Omental fat pad (tissue), 4 donors: Measurements from ENCODE around the gene PLXNC1. TPM values are rescaled to one million over a fixed set of nuclear protein-coding genes. Genes with fewer than 3 reads are reported as not detected.

Experiments
- ATAC-seq: fragments of 150-250 bp; one replicate; pipeline ENCODE4 v1.9.1; 2016; ENCODE audit warnings: mild to moderate bottlenecking, moderate library complexity; ENCODE audit not compliant: low FRiP score
- DNase-seq: peaks from one replicate; pipeline ENCODE4 v3.0.0-alpha.2; 2019; ENCODE audit warnings: low spot score
- CTCF ChIP-seq, 3 donors: fragments of 450-650 bp; IDR thresholded peaks; one replicate each; pipeline ENCODE4 v1.5.1; 2016 to 2017; ENCODE audit warnings: antibody characterized with exemption in 3 of 3, mild to moderate bottlenecking in 3 of 3, moderate library complexity in 2 of 3
- total RNA-seq, 4 donors: library from RNA; depleted of rRNA; stranded (reverse); fragments of >200 nt; gene quantifications; one replicate each; pipeline ENCODE4 v1.1.0, GENCODE V29; 2016

The PLXNC1 gene
- total RNA-seq, 4 donors from 2014 or later: 4.2 to 42.7 (median 8.6) TPM

- no peak for ATAC-seq
- TF ChIP-seq CTCF (IDR thresholded peaks at IDR 0.05): no peak
- DNase-seq: no peak
Measured at GRCh38 chr12:94179723-94180122, 31.3 kb downstream of the PLXNC1 start.

GRCh38 chr12:94180558-94181296, 32.4 kb downstream of the PLXNC1 start:
- no peak for TF ChIP-seq CTCF (IDR thresholded peaks at IDR 0.05)
- DNase-seq (no peak), ATAC-seq (no peak)

GRCh38 chr12:94182986-94183707, 34.8 kb downstream of the PLXNC1 start:
- TF ChIP-seq CTCF (IDR thresholded peaks at IDR 0.05): no peak
- ATAC-seq (no peak), DNase-seq (no peak)

- ATAC-seq (no peak), DNase-seq (no peak)
Measured at GRCh38 chr12:94183708-94184379, 35.5 kb downstream of the PLXNC1 start.

GRCh38 chr12:94184995-94185719, 36.8 kb downstream of the PLXNC1 start:
- ATAC-seq (no peak), DNase-seq (no peak)
- no peak for TF ChIP-seq CTCF (IDR thresholded peaks at IDR 0.05)

More at GRCh38 chr12:94183708-94184379, 35.5 kb downstream of the PLXNC1 start:
- no peak for TF ChIP-seq CTCF (IDR thresholded peaks at IDR 0.05)

GRCh38 chr12:94185801-94186200, 37.4 kb downstream of the PLXNC1 start:
- ATAC-seq (no peak), DNase-seq (no peak)
- no peak for TF ChIP-seq CTCF (IDR thresholded peaks at IDR 0.05)
